Spleen (tissue), 11 donors: ENCODE results near the gene LINGO1. TPM values are rescaled to one million over a fixed set of nuclear protein-coding genes. Genes with fewer than 3 reads are reported as not detected.

ENCODE experiments used
- DNase-seq: peaks from one replicate; pipeline ENCODE4 v3.0.0-alpha.2; 2020
- H3K27ac ChIP-seq, 8 donors: fragments of 200-600 bp; sonication (generic) in 7 of 8; 1 replicate in 4 of 8; 2 replicates in 4 of 8; pipeline versions ENCODE4 v1.5.0 to v1.8.0; 2016 to 2021; ENCODE audit warnings: inconsistent platforms in 4 of 8, mild to moderate bottlenecking in 4 of 8, moderate library complexity in 1 of 8
- H3K27me3 ChIP-seq, 7 donors: fragments of 200-600 bp; sonication (generic) in 6 of 7; replicated peaks in 1 of 7; 1 replicate in 4 of 7; 2 replicates in 3 of 7; pipeline versions ENCODE4 v1.5.0 to v1.8.0; 2016 to 2021; ENCODE audit warnings: inconsistent platforms in 3 of 7, mild to moderate bottlenecking in 1 of 7
- H3K36me3 ChIP-seq, 6 donors: fragments of 200-600 bp; sonication (generic) in 5 of 6; 1 replicate in 4 of 6; 2 replicates in 2 of 6; pipeline versions ENCODE4 v1.5.0 to v1.8.0; 2016 to 2021; ENCODE audit warnings: inconsistent platforms in 2 of 6
- H3K4me1 ChIP-seq, 6 donors: fragments of 200-600 bp; sonication (generic) in 5 of 6; 1 replicate in 3 of 6; 2 replicates in 3 of 6; pipeline versions ENCODE4 v1.5.0 to v1.8.0; 2016 to 2021; ENCODE audit warnings: inconsistent platforms in 3 of 6
- H3K4me3 ChIP-seq, 8 donors: fragments of 200-600 bp; sonication (generic) in 7 of 8; 1 replicate in 4 of 8; 2 replicates in 4 of 8; pipeline versions ENCODE4 v1.5.0 to v1.8.0; 2016 to 2021; ENCODE audit warnings: inconsistent platforms in 4 of 8, mild to moderate bottlenecking in 4 of 8, moderate library complexity in 2 of 8
- H3K9me3 ChIP-seq, 8 donors: fragments of 200-600 bp; sonication (generic) in 7 of 8; 1 replicate in 4 of 8; 2 replicates in 4 of 8; pipeline versions ENCODE4 v1.5.0 to v1.8.0; 2016 to 2021; ENCODE audit warnings: inconsistent platforms in 4 of 8
- CTCF ChIP-seq, 11 experiments: fragments of 200-600 bp in 7 of 11; fragments of 450-650 bp in 4 of 11; sonication (generic) in 4 of 11; IDR thresholded peaks in 8 of 11; conservative IDR thresholded peaks in 3 of 11; 1 replicate in 7 of 11; 2 replicates in 4 of 11; pipeline versions ENCODE4 v1.4.0 to v1.8.0; 2016 to 2021; ENCODE audit warnings: antibody characterized with exemption in 11 of 11, inconsistent platforms in 4 of 11, mild to moderate bottlenecking in 1 of 11
- POLR2A ChIP-seq, 3 donors: fragments of 450-650 bp; IDR thresholded peaks; one replicate each; pipeline ENCODE4 v1.5.1; 2017; ENCODE audit warnings: antibody characterized with exemption in 3 of 3, mild to moderate bottlenecking in 1 of 3
- POLR2AphosphoS5 ChIP-seq, 3 donors: sonication (generic); formaldehyde crosslinking; IDR thresholded peaks; one replicate each; pipeline ENCODE4 v1.5.1; 2017; ENCODE audit warnings: antibody characterized with exemption in 3 of 3
- WGBS, 5 donors: extraction: QIAGEN DNeasy Blood & Tissue Kit in 3 of 5; methylation state at CpG; one replicate each; pipeline versions ENCODE4 v1.1.5 to v1.1.7; 2013 to 2018; 5-methylcytosine and 5-hydroxymethylcytosine counted together
- intact Hi-C: fragments of 100-400 bp; cut with DNase I; formaldehyde crosslinking; loops from one replicate; pipeline ENCODE4 v1.15.0; 2023; ENCODE audit warnings: low total_unique reads
- polyA plus RNA-seq, 3 donors: library from polyadenylated mRNA; stranded (reverse); fragments of 200-250 nt; gene quantifications; one replicate each; pipeline ENCODE4 v1.2.1, GENCODE V29; 2013
- total RNA-seq, 7 donors: library from RNA; depleted of rRNA in 3 of 7; stranded (reverse); fragments of >200 nt in 3 of 7; fragmentation: NEBNext Ultra II Directional in 4 of 7; extraction: Animal tissue kit (Norgen Biotek cat#: 25700) in 4 of 7; gene quantifications; one replicate each; pipeline versions ENCODE4 v1.1.0 to v1.2.1, GENCODE V29; 2016 to 2021
- donor health status: healthy with polysubstance abuse.
- donor health status: DM: no; HTN: no; CAD: no; lungs with moderate emphysema.
- donor health status: DM: no; HTN: no; CAD: no.
- donor health status: Bipolar disorder and iron deficiency.
- donor health status: healthy.
- donor health status: DM: no; HTN: no; CAD: no.
- donor health status: DM: yes; HTN: yes; CAD: no.

The LINGO1 gene
- total and polyA plus RNA-seq, 10 donors: 0.46 to 7.3 (median 2.7) TPM

- H3K27ac ChIP-seq: no peak overlapping the region
- intact Hi-C loops: no loop called here
- 69 to 88% (median 78%) methylated on average over 5 to 9 of the region's 9 CpGs for WGBS, 5 donors
These were observed 22.0 kb downstream of the LINGO1 start for GRCh38 chr15:77610731-77611130.

GRCh38 chr15:77609558-77609957 lies 23.2 kb downstream of the LINGO1 start:
- peaks cover 0 to 3% (median 0%) of the 10 kb centered on the region in 6 donors for H3K36me3 ChIP-seq
- no peak overlapping the region for H3K4me3 ChIP-seq
- no peaks in the 10 kb centered on the region for H3K9me3 ChIP-seq
- no peak for DNase-seq
- TF ChIP-seq POLR2AphosphoS5 (IDR thresholded peaks at IDR 0.05) (no peak), CTCF (IDR thresholded peaks at IDR 0.05 in 8 of 11, conservative IDR thresholded peaks at IDR 0.05 in 3 of 11) (no peak), POLR2A (IDR thresholded peaks at IDR 0.05) (no peak)
- 81 to 96% (median 90%) methylated on average over 3 of the region's 3 CpGs for WGBS, 5 donors
- H3K4me1 ChIP-seq: peaks cover 0 to 17% (median 5%) of the 10 kb centered on the region in 6 donors
- H3K27me3 ChIP-seq: peaks cover 0 to 19% (median 0%) of the 10 kb centered on the region in 7 donors
- no peak overlapping the region for H3K27ac ChIP-seq
- intact Hi-C loops: no loop called here

More at GRCh38 chr15:77610731-77611130, 22.0 kb downstream of the LINGO1 start:
- Histone ChIP-seq H3K4me3 (no peak overlapping the region), H3K9me3 (no peaks in the 10 kb centered on the region), H3K36me3 (peaks cover 0 to 6% (median 0%) of the 10 kb centered on the region in 6 donors), H3K4me1 (peaks cover 0 to 12% (median 4%) of the 10 kb centered on the region in 6 donors), H3K27me3 (peaks cover 0 to 10% (median 0%) of the 10 kb centered on the region in 7 donors)
- no peak for DNase-seq
- TF ChIP-seq POLR2A (IDR thresholded peaks at IDR 0.05): no peak
- no peak for TF ChIP-seq CTCF (IDR thresholded peaks at IDR 0.05 in 8 of 11, conservative IDR thresholded peaks at IDR 0.05 in 3 of 11)
- TF ChIP-seq POLR2AphosphoS5 (IDR thresholded peaks at IDR 0.05): no peak

GRCh38 chr15:77608774-77609173 lies 23.9 kb downstream of the LINGO1 start:
- DNase-seq: no peak
- Histone ChIP-seq H3K27ac (no peak overlapping the region), H3K4me1 (peaks cover 0 to 17% (median 5%) of the 10 kb centered on the region in 6 donors), H3K27me3 (peaks cover 0 to 19% (median 0%) of the 10 kb centered on the region in 7 donors), H3K4me3 (no peak overlapping the region), H3K9me3 (no peaks in the 10 kb centered on the region), H3K36me3 (no peaks in the 10 kb centered on the region)
- WGBS, 5 donors: 75 to 93% (median 78%) methylated on average over 6 of the region's 6 CpGs
- intact Hi-C loops: no loop called here
- TF ChIP-seq POLR2A (IDR thresholded peaks at IDR 0.05) (no peak), POLR2AphosphoS5 (IDR thresholded peaks at IDR 0.05) (no peak), CTCF (IDR thresholded peaks at IDR 0.05 in 8 of 11, conservative IDR thresholded peaks at IDR 0.05 in 3 of 11) (no peak)

GRCh38 chr15:77607894-77608261 lies 24.8 kb downstream of the LINGO1 start:
- Histone ChIP-seq H3K27me3 (peaks cover 0 to 19% (median 0%) of the 10 kb centered on the region in 7 donors), H3K27ac (no peak overlapping the region), H3K4me1 (peaks cover 0 to 17% (median 5%) of the 10 kb centered on the region in 6 donors), H3K36me3 (no peaks in the 10 kb centered on the region), H3K4me3 (no peak overlapping the region), H3K9me3 (no peaks in the 10 kb centered on the region)
- no peak for TF ChIP-seq CTCF (IDR thresholded peaks at IDR 0.05 in 8 of 11, conservative IDR thresholded peaks at IDR 0.05 in 3 of 11)
- no peak for TF ChIP-seq POLR2A (IDR thresholded peaks at IDR 0.05)
- no peak for TF ChIP-seq POLR2AphosphoS5 (IDR thresholded peaks at IDR 0.05)
- intact Hi-C loops: no loop called here
- no peak for DNase-seq
- 83 to 91% (median 85%) methylated on average over 4 to 5 of the region's 5 CpGs for WGBS, 5 donors
